ENCODE results near the gene AUTS2. TPM values are rescaled to one million over a fixed set of nuclear protein-coding genes. Genes with fewer than 3 reads are reported as not detected.

Gene AUTS2
- total and polyA plus RNA-seq, 9 of the 15 experiments (the other 6 are each of a cell fraction or from before 2014, with no cell fraction given) = 0.58 TPM; not detected in 8

GRCh38 chr7:69622014-69622835, 23.9 kb downstream of the AUTS2 start:
- ChIA-PET POLR2A (no interaction called here), CTCF (ENCODE audit: low intra/inter-chr PET ratio) (no interaction called here)
- Histone ChIP-seq H3K9ac (ENCODE audit: insufficient read depth in 1 of 2, low read depth in 2 of 2, low read length in 2 of 2) (no peak overlapping the region), H3K4me2 (ENCODE audit: insufficient read depth, low read length) (no peak overlapping the region), H3K4me3 (no peak overlapping the region), H3K9me1 (ENCODE audit: control insufficient read depth, insufficient read depth, low read length) (no peaks in the 10 kb centered on the region), H4K20me1 (replicated peaks; ENCODE audit: control insufficient read depth, insufficient read depth, low read length) (no peaks in the 10 kb centered on the region), H3K36me3 (ENCODE audit: control insufficient read depth, insufficient read depth, low read length) (no peaks in the 10 kb centered on the region), H3K27ac (ENCODE audit: extremely low read depth, low read depth, low read length) (no peak overlapping the region), H3K4me1 (replicated peaks in 1 of 2; ENCODE audit: control insufficient read depth in 2 of 2, insufficient read depth in 2 of 2, low read length in 2 of 2) (no peaks in the 10 kb centered on the region), H2AFZ (ENCODE audit: low read depth, low read length) (no peak overlapping the region), H3K79me2 (ENCODE audit: control insufficient read depth, insufficient read depth, low read length) (no peaks in the 10 kb centered on the region), H3K27me3 (ENCODE audit: control insufficient read depth in 2 of 2, insufficient read depth in 2 of 2, low read length in 2 of 2) (no peaks in the 10 kb centered on the region), H3K9me3 (replicated peaks; ENCODE audit: control insufficient read depth, insufficient read depth, low read depth, low read length) (no peaks in the 10 kb centered on the region)
- no peak for DNase-seq (ENCODE audit: extremely low read depth in 1 of 4, low spot score in 3 of 4)
- BruUV-seq (replicated peaks) = no TSS peak
- WGBS (ENCODE audit: insufficient coverage, low coverage, missing lambda C conversion rate) = 0% methylated on average over 2 of the region's 2 CpGs
- intact Hi-C loops (cut with micrococcal nuclease) = no loop called here
- ATAC-seq = no peak
- in situ Hi-C loops (cut with MboI) = no loop called here
- FAIRE-seq = no peak
- TF ChIP-seq NBN (IDR thresholded peaks at IDR 0.05; ENCODE audit: low read depth) (no peak), AFF1 (IDR thresholded peaks at IDR 0.05; ENCODE audit: low read depth in 1 of 2, partially characterized antibody in 2 of 2) (no peak), ZNF318 (IDR thresholded peaks at IDR 0.05; ENCODE audit: borderline replicate concordance in 1 of 2, low read depth in 1 of 2) (no peak), SP2 (IDR thresholded peaks at IDR 0.05; ENCODE audit: extremely low read depth, low read depth, low read length, poor library complexity, severe bottlenecking) (no peak), FOXJ3 (CRISPR knock-in tag; IDR thresholded peaks at IDR 0.05) (no peak), GTF2F1 (IDR thresholded peaks at IDR 0.05; ENCODE audit: low read depth, low read length) (no peak), NUFIP1 (IDR thresholded peaks at IDR 0.05; ENCODE audit: partially characterized antibody) (no peak), ZNF146 (CRISPR knock-in tag; IDR thresholded peaks at IDR 0.05; ENCODE audit: unreplicated experiment) (no peak), NR2C1 (IDR thresholded peaks at IDR 0.05) (no peak), NR2C1 (tag; IDR thresholded peaks at IDR 0.05) (no peak)
